Activated CD4-positive, alpha-beta T cell treated with anti-CD3 and anti-CD28 coated beads, Interleukin-2, amount 10 ng/mL, durations not matched to agents 7 days and 5 days (primary cell): ENCODE data around the gene ZRANB3. TPM values are rescaled to one million over a fixed set of nuclear protein-coding genes. Genes with fewer than 3 reads are reported as not detected.

Experiments
- CTCF ChIA-PET: fragments of 350-600 bp; sonication (Branson Sonifier 250); formaldehyde crosslinking; loops from one replicate; lab custom pipeline; 2021; ENCODE audit warnings: antibody characterized with exemption; lab: Charles Lee
- POLR2A ChIA-PET: fragments of 350-600 bp; sonication (Branson Sonifier 250); formaldehyde crosslinking; loops from one replicate; lab custom pipeline; 2021; ENCODE audit warnings: antibody characterized with exemption; lab: Charles Lee
- DNase-seq: peaks from one replicate; pipeline ENCODE4 v3.0.0-alpha.2; 2020
- H3K27ac Mint-ChIP-seq: one replicate; pipeline ENCODE4 v1.8.0; 2021; ENCODE audit warnings: mild to moderate bottlenecking, moderate library complexity, mixed read lengths
- H3K27me3 Mint-ChIP-seq: one replicate; pipeline ENCODE4 v1.8.0; 2021; ENCODE audit warnings: mixed read lengths
- H3K36me3 Mint-ChIP-seq: one replicate; pipeline ENCODE4 v1.8.0; 2021; ENCODE audit warnings: low read depth, mixed read lengths
- H3K4me1 Mint-ChIP-seq: one replicate; pipeline ENCODE4 v1.8.0; 2021; ENCODE audit warnings: mixed read lengths
- H3K4me3 Mint-ChIP-seq: one replicate; pipeline ENCODE4 v1.8.0; 2021; ENCODE audit warnings: mild to moderate bottlenecking, moderate library complexity, mixed read lengths
- H3K9me3 Mint-ChIP-seq: one replicate; pipeline ENCODE4 v1.8.0; 2021; ENCODE audit warnings: mixed read lengths
- total RNA-seq, 2 experiments: library from RNA; stranded (reverse); gene quantifications; one replicate each; pipeline ENCODE4 v1.2.3, GENCODE V29; 2021

ZRANB3 gene
- total RNA-seq, 2 experiments from 2014 or later: 6.5 to 7.4 TPM

DNA sequence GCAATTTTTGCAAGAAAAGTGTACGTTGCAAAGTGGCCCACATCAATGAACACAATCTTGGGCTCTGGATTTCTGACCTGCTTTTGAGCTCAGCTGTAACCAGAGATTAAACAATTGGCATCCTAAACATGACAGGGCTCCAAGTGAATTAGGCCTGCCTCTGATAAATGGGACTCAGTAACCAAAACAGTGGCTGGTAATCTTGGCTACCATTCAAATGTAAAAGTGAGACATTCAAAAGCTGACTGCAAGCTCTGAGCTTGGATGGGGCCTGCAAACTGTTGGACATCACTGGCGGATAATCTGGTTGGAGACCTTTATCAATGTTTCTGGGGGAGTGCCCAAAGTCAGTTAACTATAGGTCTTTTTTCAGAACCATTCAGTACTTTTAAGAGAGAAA lies 318.3 kb downstream of the ZRANB3 start:
- H3K9me3 Mint-ChIP-seq: no peaks in the 10 kb centered on the region
- H3K27ac Mint-ChIP-seq: no peak overlapping the region
- no peaks in the 10 kb centered on the region for H3K27me3 Mint-ChIP-seq
- no peaks in the 10 kb centered on the region for H3K4me1 Mint-ChIP-seq
- ChIA-PET POLR2A (no interaction called here), CTCF (no interaction called here)
- no peak for DNase-seq
- no peaks in the 10 kb centered on the region for H3K36me3 Mint-ChIP-seq
- no peak overlapping the region for H3K4me3 Mint-ChIP-seq

DNA sequence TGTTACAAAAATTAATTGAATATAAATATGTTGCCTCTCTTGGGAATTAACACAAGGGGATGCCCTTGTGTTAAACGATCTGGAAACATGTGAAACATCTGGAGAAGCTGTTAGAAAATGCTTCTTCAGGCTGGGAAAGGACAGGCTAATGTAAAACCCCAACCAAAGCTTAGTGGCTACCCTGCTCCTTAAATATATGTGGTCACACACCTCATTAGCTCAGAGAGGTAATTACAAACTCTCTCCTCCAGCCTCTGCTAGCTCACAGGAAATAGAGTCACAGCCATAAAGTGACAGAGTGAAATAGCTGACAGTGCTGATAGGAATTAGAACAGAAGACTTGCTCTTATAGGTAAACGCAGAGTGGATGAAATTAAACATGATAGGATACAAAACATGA lies 323.0 kb downstream of the ZRANB3 start:
- no peaks in the 10 kb centered on the region for H3K27me3 Mint-ChIP-seq
- no peaks in the 10 kb centered on the region for H3K36me3 Mint-ChIP-seq
- H3K4me3 Mint-ChIP-seq: no peak overlapping the region
- no peak for DNase-seq
- no peak overlapping the region for H3K27ac Mint-ChIP-seq
- ChIA-PET POLR2A (no interaction called here), CTCF (interaction anchor here (1.0 kb wide), 1 partner anchor 204 kb away, joined by 3 read pairs; no protein-coding TSS in a partner anchor)
- H3K9me3 Mint-ChIP-seq: no peaks in the 10 kb centered on the region
- no peaks in the 10 kb centered on the region for H3K4me1 Mint-ChIP-seq

DNA sequence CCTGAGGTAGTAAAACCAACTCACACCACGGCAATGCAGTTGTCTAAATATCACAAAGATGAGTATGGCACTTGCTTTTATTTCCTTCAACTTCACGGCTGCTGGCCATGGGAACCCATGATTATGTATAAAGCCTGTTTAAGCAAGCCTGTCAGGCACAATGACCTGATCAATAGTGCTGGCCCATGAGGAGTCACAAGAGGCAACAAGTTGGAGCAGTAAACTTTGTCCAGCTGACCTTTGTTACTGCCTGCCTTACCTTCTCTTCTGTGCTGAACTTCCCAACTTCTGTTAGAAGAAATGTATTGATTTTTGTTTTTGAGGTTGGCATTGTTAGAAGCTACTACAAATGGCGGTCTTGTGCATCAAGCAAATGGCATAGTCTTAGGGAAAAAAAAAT lies 327.1 kb downstream of the ZRANB3 start:
- POLR2A ChIA-PET: no interaction called here
- CTCF ChIA-PET: interaction anchor here (0.6 kb wide), 1 partner anchor 1377 kb away, joined by 3 read pairs; no protein-coding TSS in a partner anchor
- H3K9me3 Mint-ChIP-seq: no peaks in the 10 kb centered on the region

DNA sequence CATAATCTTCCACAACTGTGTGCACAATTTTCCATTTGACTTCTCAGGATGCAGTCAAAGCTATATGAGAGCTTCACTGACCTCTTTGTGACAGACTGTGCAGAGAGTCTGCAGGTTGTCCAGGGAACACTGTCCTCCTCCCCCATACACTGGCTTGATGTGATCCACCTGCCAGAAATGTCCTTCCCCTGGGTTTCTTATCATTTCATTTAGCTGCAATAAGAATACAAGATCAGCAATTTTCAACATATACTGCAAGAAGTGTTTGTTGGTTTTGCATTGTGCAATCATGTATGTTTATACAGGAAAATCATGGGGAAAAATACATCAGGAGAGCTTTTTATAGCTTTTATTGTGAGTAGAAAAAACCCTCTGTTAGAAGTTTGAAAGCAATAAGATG lies 328.3 kb downstream of the ZRANB3 start:
- ChIA-PET CTCF (no interaction called here), POLR2A (no interaction called here)
- no peaks in the 10 kb centered on the region for H3K27me3 Mint-ChIP-seq
- no peaks in the 10 kb centered on the region for H3K4me1 Mint-ChIP-seq
- no peak overlapping the region for H3K27ac Mint-ChIP-seq
- H3K4me3 Mint-ChIP-seq: no peak overlapping the region
- no peak for DNase-seq
- H3K9me3 Mint-ChIP-seq: no peaks in the 10 kb centered on the region
- no peaks in the 10 kb centered on the region for H3K36me3 Mint-ChIP-seq

More for the DNA sequence above, 327.1 kb downstream of the ZRANB3 start:
- Mint-ChIP-seq H3K27me3 (no peaks in the 10 kb centered on the region), H3K27ac (no peak overlapping the region), H3K4me1 (no peaks in the 10 kb centered on the region), H3K36me3 (no peaks in the 10 kb centered on the region), H3K4me3 (no peak overlapping the region)
- no peak for DNase-seq

DNA sequence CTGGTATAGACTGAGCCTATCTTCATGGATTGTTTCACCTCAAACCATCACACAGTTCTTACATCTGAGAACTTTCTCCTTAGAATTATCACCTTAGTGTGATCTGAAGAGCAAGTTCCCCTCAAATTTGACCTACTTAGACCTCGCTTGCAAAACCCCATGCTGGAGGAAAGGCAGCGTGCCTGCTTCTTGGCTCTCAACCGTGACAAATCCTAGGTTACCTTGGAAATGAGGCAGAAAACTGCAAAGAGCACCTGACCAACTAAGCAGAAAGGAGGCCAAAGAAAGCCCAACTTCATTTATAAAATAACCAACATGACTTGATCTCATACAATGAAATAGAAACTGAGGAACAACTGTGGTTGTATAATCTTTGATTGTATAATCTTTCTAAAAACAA lies 332.5 kb downstream of the ZRANB3 start:
- ChIA-PET POLR2A (no interaction called here), CTCF (no interaction called here)
- no peak for DNase-seq
- Mint-ChIP-seq H3K27me3 (no peaks in the 10 kb centered on the region), H3K4me3 (no peak overlapping the region), H3K9me3 (peaks cover 2% of the 10 kb centered on the region), H3K4me1 (no peaks in the 10 kb centered on the region), H3K36me3 (no peaks in the 10 kb centered on the region), H3K27ac (no peak overlapping the region)

DNA sequence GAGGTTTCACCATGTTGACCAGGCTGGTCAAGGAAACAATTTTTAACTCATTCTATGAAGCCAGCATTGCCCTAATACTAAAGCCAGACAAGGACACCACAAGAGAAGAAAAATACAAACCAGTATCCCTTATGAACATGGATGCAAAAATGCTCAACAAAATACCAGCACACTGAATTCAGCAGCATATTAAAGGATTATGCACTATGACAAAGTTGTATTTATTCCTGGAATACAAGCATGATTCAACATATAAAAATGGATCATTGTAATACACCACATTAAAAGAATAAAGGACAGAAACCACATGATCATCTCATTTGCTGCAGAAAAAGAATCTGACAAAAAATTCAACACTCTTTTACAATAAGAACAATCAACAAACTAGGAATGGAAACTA lies 340.2 kb downstream of the ZRANB3 start:
- Mint-ChIP-seq H3K9me3 (peaks cover 14% of the 10 kb centered on the region), H3K27ac (no peak overlapping the region), H3K27me3 (no peaks in the 10 kb centered on the region), H3K4me1 (no peaks in the 10 kb centered on the region), H3K36me3 (peaks cover 3% of the 10 kb centered on the region), H3K4me3 (no peak overlapping the region)
- ChIA-PET CTCF (no interaction called here), POLR2A (no interaction called here)
- no peak for DNase-seq

DNA sequence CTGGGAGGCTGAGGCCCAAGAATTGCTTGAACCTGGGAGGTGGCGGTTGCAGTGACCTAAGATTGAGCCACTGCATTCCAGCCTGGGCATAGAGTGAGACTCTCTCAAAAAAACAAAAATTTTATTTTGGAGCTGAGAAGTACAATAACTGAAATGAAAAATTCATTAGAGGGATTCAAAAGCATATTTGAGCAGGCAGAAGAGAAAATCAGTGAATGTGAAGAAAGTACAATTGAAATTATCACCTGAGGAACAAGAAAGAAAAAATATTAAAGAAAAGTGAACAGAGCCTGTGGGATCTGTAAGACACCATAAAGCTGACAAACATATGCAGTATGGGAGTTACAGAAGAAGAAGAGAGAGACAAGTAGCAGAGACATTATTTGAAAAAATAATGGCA lies 341.9 kb downstream of the ZRANB3 start:
- no peaks in the 10 kb centered on the region for H3K27me3 Mint-ChIP-seq
- peaks cover 13% of the 10 kb centered on the region for H3K9me3 Mint-ChIP-seq
- no peak overlapping the region for H3K27ac Mint-ChIP-seq
- no peaks in the 10 kb centered on the region for H3K4me1 Mint-ChIP-seq
- ChIA-PET CTCF (no interaction called here), POLR2A (no interaction called here)
- H3K4me3 Mint-ChIP-seq: no peak overlapping the region
- peaks cover 3% of the 10 kb centered on the region for H3K36me3 Mint-ChIP-seq
- no peak for DNase-seq

DNA sequence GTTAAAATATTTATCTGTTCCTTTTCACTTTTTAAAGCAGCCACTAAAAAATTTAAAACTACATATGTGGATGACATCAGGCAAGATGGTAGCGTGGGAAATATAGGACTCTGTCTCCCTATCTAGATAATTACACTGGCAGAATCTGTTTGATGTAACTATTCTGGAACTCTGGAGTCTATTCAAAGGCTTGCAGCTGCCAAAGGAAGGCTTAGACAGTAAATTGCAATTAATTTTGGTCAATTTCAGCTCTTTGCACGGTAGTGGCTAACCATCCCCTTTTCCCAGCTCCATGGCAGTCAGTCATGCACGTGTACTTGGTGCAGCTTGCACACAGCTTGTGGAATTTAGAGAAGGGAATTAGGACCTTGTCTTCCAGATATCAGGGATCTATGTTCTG lies 343.7 kb downstream of the ZRANB3 start:
- Mint-ChIP-seq H3K36me3 (peaks cover 3% of the 10 kb centered on the region), H3K4me1 (no peaks in the 10 kb centered on the region), H3K27me3 (no peaks in the 10 kb centered on the region), H3K9me3 (peaks cover 9% of the 10 kb centered on the region), H3K27ac (no peak overlapping the region), H3K4me3 (no peak overlapping the region)
- ChIA-PET POLR2A (no interaction called here), CTCF (no interaction called here)
- no peak for DNase-seq

DNA sequence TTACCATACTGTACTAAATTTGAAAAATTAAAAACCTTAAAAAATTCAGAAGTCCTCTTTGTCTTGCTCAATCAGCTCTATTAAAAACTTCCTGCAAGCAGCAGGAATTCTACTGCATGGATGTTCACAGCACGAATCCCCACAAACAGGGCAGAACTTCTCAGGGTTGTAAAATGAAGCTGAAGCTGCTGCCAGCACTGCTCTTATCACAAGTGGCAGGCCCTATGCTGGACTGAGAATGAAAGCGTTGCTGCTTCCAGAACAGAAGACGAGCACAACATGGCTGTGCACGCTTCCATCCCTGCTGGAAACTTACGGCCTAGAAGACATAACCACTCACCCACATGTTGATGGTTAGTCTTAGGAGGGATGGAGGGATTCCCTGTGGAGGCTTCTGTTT lies 345.0 kb downstream of the ZRANB3 start:
- Mint-ChIP-seq H3K27ac (no peak overlapping the region), H3K27me3 (no peaks in the 10 kb centered on the region), H3K9me3 (peaks cover 9% of the 10 kb centered on the region), H3K4me3 (no peak overlapping the region), H3K36me3 (peaks cover 3% of the 10 kb centered on the region), H3K4me1 (no peaks in the 10 kb centered on the region)
- no peak for DNase-seq
- ChIA-PET POLR2A (no interaction called here), CTCF (interaction anchor here (0.6 kb wide), 1 partner anchor 182 kb away, joined by 3 read pairs; no protein-coding TSS in a partner anchor)

DNA sequence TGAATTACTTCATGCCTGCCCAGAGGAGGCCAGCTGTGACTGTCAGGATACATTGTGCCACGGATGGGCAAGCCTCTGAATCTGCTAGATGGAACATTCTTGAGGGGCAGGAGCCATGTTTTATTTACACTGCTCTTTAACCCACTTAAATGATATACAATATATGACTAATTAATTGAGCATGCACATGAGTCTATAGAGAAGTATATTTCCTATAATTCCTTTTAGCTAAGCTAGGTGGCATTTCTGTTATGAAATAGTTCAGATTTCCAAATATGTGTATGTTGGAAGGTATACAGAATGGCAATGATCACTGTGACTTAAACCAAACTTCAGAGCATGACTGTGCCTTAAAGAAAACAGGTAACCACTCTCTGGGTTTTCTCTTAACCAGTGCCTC lies 347.2 kb downstream of the ZRANB3 start:
- no peaks in the 10 kb centered on the region for H3K9me3 Mint-ChIP-seq
- no peaks in the 10 kb centered on the region for H3K36me3 Mint-ChIP-seq
- H3K27ac Mint-ChIP-seq: no peak overlapping the region
- no peak overlapping the region for H3K4me3 Mint-ChIP-seq
- ChIA-PET POLR2A (no interaction called here), CTCF (no interaction called here)
- no peak for DNase-seq
- H3K27me3 Mint-ChIP-seq: no peaks in the 10 kb centered on the region
- no peaks in the 10 kb centered on the region for H3K4me1 Mint-ChIP-seq

DNA sequence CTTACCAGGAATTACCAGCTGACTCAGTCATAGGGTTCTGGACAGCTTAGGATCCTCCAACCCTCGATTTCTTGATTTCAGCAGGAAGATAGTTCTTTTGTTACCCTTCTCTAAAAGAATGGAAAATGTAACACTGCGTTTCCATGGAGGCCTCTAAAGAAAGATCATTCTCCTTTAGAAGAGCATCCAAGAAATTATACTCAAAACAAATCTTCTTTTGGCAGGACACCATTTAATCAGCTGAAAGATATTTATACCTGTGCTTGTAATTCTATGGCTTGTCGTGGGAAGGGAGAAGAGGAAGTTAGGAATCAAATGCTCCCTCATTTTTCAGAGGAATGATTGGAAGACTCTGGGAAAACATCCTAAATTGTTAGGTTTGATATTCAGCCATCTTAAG lies 348.4 kb downstream of the ZRANB3 start:
- H3K27ac Mint-ChIP-seq: no peak overlapping the region
- POLR2A ChIA-PET: no interaction called here
- no peaks in the 10 kb centered on the region for H3K4me1 Mint-ChIP-seq
- no peak for DNase-seq
- CTCF ChIA-PET: interaction anchor here (1.1 kb wide), 1 partner anchor 9 kb away, joined by 3 read pairs; no protein-coding TSS in a partner anchor
- no peaks in the 10 kb centered on the region for H3K9me3 Mint-ChIP-seq
- H3K36me3 Mint-ChIP-seq: no peaks in the 10 kb centered on the region
- no peak overlapping the region for H3K4me3 Mint-ChIP-seq
- H3K27me3 Mint-ChIP-seq: no peaks in the 10 kb centered on the region

DNA sequence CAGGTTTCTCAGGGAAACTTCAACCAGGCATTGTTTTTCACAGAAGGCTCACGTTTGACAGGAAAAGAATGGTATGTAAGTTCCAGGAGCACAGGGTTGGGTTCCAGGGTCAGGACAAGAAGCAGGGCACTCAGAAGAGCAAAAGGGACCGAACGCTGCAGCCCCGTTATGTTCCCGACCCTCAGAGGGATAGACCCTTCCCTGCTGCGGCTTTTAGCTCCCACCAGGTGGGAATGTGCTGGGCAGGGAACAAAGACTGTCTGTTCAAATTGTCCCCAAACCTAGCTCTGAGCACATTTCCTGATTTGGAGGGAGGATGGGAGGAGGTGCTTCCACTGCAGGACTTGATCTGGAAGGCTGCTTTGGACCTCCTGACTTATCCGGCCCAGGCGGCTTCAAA lies 348.8 kb downstream of the ZRANB3 start:
- H3K9me3 Mint-ChIP-seq: no peaks in the 10 kb centered on the region
- no peaks in the 10 kb centered on the region for H3K36me3 Mint-ChIP-seq
- DNase-seq: no peak
- H3K4me1 Mint-ChIP-seq: no peaks in the 10 kb centered on the region
- CTCF ChIA-PET: interaction anchor here (1.1 kb wide), 1 partner anchor 9 kb away, joined by 3 read pairs; no protein-coding TSS in a partner anchor
- POLR2A ChIA-PET: no interaction called here
- H3K27me3 Mint-ChIP-seq: no peaks in the 10 kb centered on the region
- no peak overlapping the region for H3K27ac Mint-ChIP-seq
- H3K4me3 Mint-ChIP-seq: no peak overlapping the region

DNA sequence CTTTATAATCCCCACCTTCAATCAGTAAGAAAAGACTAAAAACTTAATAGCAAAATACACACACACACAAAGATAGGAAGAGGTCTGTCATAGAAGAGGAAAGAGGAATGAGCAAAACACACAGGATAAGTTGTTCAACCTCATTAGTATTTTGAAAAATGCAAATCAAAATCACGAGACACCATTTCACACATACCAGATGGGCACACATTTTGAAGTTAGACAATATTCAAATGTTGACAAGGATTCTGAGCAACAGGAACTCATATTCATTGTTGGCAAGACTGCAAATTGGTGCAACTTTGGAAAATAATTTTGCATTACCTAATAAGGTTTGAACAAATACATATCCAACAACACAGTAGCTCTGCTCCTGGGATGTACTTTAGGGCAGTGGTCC lies 351.3 kb downstream of the ZRANB3 start:
- Mint-ChIP-seq H3K36me3 (peaks cover 14% of the 10 kb centered on the region), H3K4me1 (no peaks in the 10 kb centered on the region), H3K27ac (no peak overlapping the region), H3K4me3 (no peak overlapping the region), H3K27me3 (no peaks in the 10 kb centered on the region), H3K9me3 (peaks cover 3% of the 10 kb centered on the region)
- ChIA-PET POLR2A (no interaction called here), CTCF (no interaction called here)
- no peak for DNase-seq

DNA sequence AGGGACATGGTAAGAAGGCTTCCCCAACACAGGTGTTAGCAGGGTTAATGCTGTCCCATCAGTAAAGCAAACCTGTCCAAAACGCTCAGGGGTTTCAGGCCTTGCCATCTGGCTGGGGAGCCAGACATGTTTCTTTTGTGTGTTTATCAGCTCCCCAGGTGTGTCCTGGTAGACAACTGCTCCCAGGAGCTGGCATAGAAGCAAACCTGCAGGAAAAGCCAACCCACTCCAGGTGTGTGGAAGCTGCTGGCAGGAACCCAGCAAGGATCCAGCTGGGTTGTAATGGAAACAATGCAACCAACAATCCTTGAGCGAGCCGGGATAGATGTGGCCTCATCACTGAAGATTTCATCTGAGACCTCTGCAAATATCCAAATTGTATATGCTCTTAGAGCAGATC lies 355.8 kb downstream of the ZRANB3 start:
- no peak overlapping the region for H3K27ac Mint-ChIP-seq
- no peaks in the 10 kb centered on the region for H3K27me3 Mint-ChIP-seq
- CTCF ChIA-PET: interaction anchor here (0.5 kb wide), 1 partner anchor 104 kb away, joined by 4 read pairs; no protein-coding TSS in a partner anchor
- no peak overlapping the region for H3K4me3 Mint-ChIP-seq
- H3K9me3 Mint-ChIP-seq: peaks cover 3% of the 10 kb centered on the region
- H3K36me3 Mint-ChIP-seq: peaks cover 39% of the 10 kb centered on the region
- POLR2A ChIA-PET: no interaction called here
- peaks cover 6% of the 10 kb centered on the region for H3K4me1 Mint-ChIP-seq
- no peak for DNase-seq
